PFSK-1 (cell line): Measurements from ENCODE around the gene IFIT3.

ENCODE experiments used
- FOXP2 ChIP-seq: optimal IDR thresholded peaks from 2 replicates; pipeline ENCODE3; 2011; ENCODE audit warnings: borderline replicate concordance, control low read depth, inconsistent platforms; ENCODE audit not compliant: insufficient read depth; ENCODE audit errors: extremely low read length, extremely low read depth
- POLR2AphosphoS5 ChIP-seq: IDR thresholded peaks from 2 replicates; pipeline ENCODE4 v1.6.1; 2012; ENCODE audit warnings: low read depth, mild to moderate bottlenecking, control low read depth, low read length, moderate library complexity
- REST ChIP-seq, 2 experiments: IDR thresholded peaks; 2 replicates each; pipeline versions ENCODE4 v1.6.1 to v1.8.0; 2011 to 2012; ENCODE audit warnings: low read depth in 2 of 2, low read length in 2 of 2, control low read depth in 1 of 2, inconsistent platforms in 1 of 2, mild to moderate bottlenecking in 1 of 2, moderate library complexity in 1 of 2; ENCODE audit not compliant: insufficient read depth in 1 of 2
- SIN3A ChIP-seq: IDR thresholded peaks from 2 replicates; pipeline ENCODE4 v1.6.1; 2012; ENCODE audit warnings: mild to moderate bottlenecking, low read length, moderate library complexity, borderline replicate concordance; ENCODE audit not compliant: insufficient read depth
- TAF1 ChIP-seq: IDR thresholded peaks from 2 replicates; pipeline ENCODE4 v1.6.1; 2012; ENCODE audit warnings: low read length, control low read depth, borderline replicate concordance; ENCODE audit not compliant: insufficient read depth

- no peak for TF ChIP-seq POLR2AphosphoS5
- TF ChIP-seq SIN3A = no peak
- no peak for TF ChIP-seq REST (IDR thresholded peaks at IDR 0.05; ENCODE audit: insufficient read depth in 1 of 2, low read depth in 2 of 2, low read length in 2 of 2)
- TF ChIP-seq TAF1 = no peak
- TF ChIP-seq FOXP2 = no peak
Observed at GRCh38 chr10:89312973-89313372, 14.8 kb upstream of the IFIT3 start.
